Central memory CD4-positive, alpha-beta T cell (primary cell): ENCODE data around the gene SNX2.

Experiments
- DNase-seq: peaks from one replicate; pipeline ENCODE4 v3.0.0; 2022

The SNX2 gene

GRCh38 chr5:122773619-122774018, 1.3 kb upstream of the SNX2 start:
- no peak for DNase-seq

GRCh38 chr5:122774519-122774860, 390 bp upstream of the SNX2 start:
- DNase-seq = no peak

- no peak for DNase-seq
Observed at GRCh38 chr5:122775550-122776542, 966 bp downstream of the SNX2 start.

- no peak for DNase-seq
Observed at GRCh38 chr5:122778157-122778556, 3.3 kb downstream of the SNX2 start.

GRCh38 chr5:122779451-122779850, 4.6 kb downstream of the SNX2 start:
- no peak for DNase-seq

GRCh38 chr5:122780296-122780695, 5.4 kb downstream of the SNX2 start:
- no peak for DNase-seq

- no peak for DNase-seq
Observed at GRCh38 chr5:122781465-122781864, 6.6 kb downstream of the SNX2 start.

GRCh38 chr5:122785294-122785693, 10.4 kb downstream of the SNX2 start:
- no peak for DNase-seq

- no peak for DNase-seq
Observed at GRCh38 chr5:122788371-122788770, 13.5 kb downstream of the SNX2 start.

GRCh38 chr5:122788996-122789395, 14.1 kb downstream of the SNX2 start:
- DNase-seq = no peak

- no peak for DNase-seq
Observed at GRCh38 chr5:122789461-122790171, 14.7 kb downstream of the SNX2 start.

GRCh38 chr5:122790354-122791103, 15.6 kb downstream of the SNX2 start:
- DNase-seq = no peak

- DNase-seq = no peak
Observed at GRCh38 chr5:122805481-122805880, 30.6 kb downstream of the SNX2 start.

- DNase-seq = no peak
Observed at GRCh38 chr5:122810405-122810804, 35.5 kb downstream of the SNX2 start.

- no peak for DNase-seq
Observed at GRCh38 chr5:122815218-122815767, 40.4 kb downstream of the SNX2 start.

GRCh38 chr5:122816756-122817155, 41.9 kb downstream of the SNX2 start:
- no peak for DNase-seq

- no peak for DNase-seq
Observed at GRCh38 chr5:122831984-122832383, 57.1 kb downstream of the SNX2 start.

- DNase-seq = no peak
Observed at GRCh38 chr5:122835681-122836080, 60.8 kb downstream of the SNX2 start.

GRCh38 chr5:122836947-122837346, 62.1 kb downstream of the SNX2 start:
- DNase-seq = no peak

GRCh38 chr5:122839731-122840130, 64.9 kb downstream of the SNX2 start:
- no peak for DNase-seq

- DNase-seq = no peak
Observed at GRCh38 chr5:122842016-122842580, 67.2 kb downstream of the SNX2 start.

- no peak for DNase-seq
Observed at GRCh38 chr5:122844136-122844909, 69.4 kb downstream of the SNX2 start.
